RWPE1 (cell line): ENCODE data around the gene CLDN18.

Experiments
- CTCF ChIA-PET: fragments of 350-600 bp; sonication (Branson Sonifier 250); formaldehyde crosslinking; extraction: SDS; loops from one replicate; lab custom pipeline; 2021; lab: Yijun Ruan, JAX
- POLR2A ChIA-PET: fragments of 400-600 bp; formaldehyde crosslinking; extraction: SDS; loops from one replicate; lab custom pipeline; 2020; ENCODE audit warnings: antibody characterized with exemption; ENCODE audit not compliant: low non-redundant PET; lab: Yijun Ruan, JAX
- DNase-seq: peaks from one replicate; pipeline ENCODE4 v3.0.0; 2012; ENCODE audit warnings: low spot score
- H3K27ac ChIP-seq: fragments of 450-650 bp; 2 replicates; pipeline ENCODE4 v1.5.1; 2017
- CTCF ChIP-seq: fragments of 450-650 bp; conservative IDR thresholded peaks from 2 replicates; pipeline ENCODE4 v1.5.1; 2017; ENCODE audit warnings: low read depth, mild to moderate bottlenecking

CLDN18 gene

GRCh38 chr3:137987723-137988122 lies 22.2 kb upstream of the CLDN18 start:
- no peak for DNase-seq
- ChIA-PET CTCF (no interaction called here), POLR2A (no interaction called here)
- no peak for TF ChIP-seq CTCF
- H3K27ac ChIP-seq: no peak overlapping the region

DNA sequence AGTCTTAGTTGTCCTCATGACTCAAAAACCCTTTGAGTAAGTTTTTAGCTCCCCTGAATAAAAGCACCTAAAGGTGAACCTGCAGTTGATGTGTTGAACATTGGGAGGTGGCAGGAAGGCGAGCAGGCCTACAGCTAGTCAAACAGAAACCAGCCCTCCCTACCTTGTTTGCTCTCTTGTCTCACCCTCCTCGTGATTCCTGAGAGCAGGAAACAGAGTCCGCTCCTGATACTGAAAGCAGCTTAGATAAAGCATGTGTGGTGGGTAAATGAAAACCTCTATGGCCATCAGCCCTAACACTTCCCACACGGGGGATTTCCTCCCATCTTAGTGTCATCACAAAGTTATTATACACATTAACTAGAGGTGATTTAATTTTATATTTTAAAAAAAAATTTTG lies 21.8 kb upstream of the CLDN18 start:
- ChIA-PET CTCF (interaction anchor here (1.2 kb wide), 1 partner anchor 17 kb away, joined by 5 read pairs; no protein-coding TSS in a partner anchor), POLR2A (no interaction called here)
- TF ChIP-seq CTCF: no peak
- no peak overlapping the region for H3K27ac ChIP-seq
- no peak for DNase-seq

DNA sequence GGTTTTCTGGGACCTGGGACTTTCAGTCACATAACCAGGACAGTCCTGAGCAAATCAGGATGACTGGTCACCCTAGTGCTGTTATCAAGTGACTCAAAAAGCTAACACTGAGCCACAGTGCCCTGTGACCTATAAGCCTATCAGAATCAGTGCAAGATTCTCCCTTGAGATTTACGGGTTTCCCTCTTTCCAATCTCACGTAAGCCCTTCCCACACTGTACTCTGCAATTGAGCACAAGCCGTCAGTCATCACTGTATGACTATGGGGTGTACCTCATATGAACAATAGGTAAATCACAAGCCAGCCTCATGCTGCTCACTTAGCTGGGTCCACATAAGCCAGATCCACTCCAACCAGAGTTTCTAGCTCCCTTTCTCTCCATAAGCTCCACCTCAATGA lies 21.0 kb upstream of the CLDN18 start:
- CTCF ChIA-PET: interaction anchor here (1.2 kb wide), 1 partner anchor 18 kb away, joined by 5 read pairs; no protein-coding TSS in a partner anchor
- no peak for DNase-seq
- no peak for TF ChIP-seq CTCF
- POLR2A ChIA-PET: no interaction called here
- H3K27ac ChIP-seq: no peak overlapping the region

DNA sequence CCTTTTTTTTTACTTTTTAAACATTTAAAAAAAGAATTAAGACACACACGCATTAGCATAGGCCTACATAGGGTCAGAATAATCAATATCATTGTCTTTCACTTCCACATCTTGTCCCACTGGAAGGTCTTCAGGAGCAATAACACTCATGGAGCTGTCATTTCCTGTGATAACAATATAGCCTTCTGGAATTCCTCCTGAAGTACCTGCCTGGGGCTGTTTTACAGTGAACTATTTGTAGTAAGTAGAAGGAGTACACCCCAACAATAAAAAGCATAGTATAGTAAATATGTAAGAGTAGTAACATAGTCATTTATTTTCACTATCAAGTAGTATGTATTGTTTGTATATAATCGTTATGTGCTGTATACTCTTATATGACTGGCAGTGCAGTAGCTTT lies 19.5 kb upstream of the CLDN18 start:
- CTCF ChIA-PET: no interaction called here
- no peak for TF ChIP-seq CTCF
- DNase-seq: no peak
- no peak overlapping the region for H3K27ac ChIP-seq
- POLR2A ChIA-PET: no interaction called here

DNA sequence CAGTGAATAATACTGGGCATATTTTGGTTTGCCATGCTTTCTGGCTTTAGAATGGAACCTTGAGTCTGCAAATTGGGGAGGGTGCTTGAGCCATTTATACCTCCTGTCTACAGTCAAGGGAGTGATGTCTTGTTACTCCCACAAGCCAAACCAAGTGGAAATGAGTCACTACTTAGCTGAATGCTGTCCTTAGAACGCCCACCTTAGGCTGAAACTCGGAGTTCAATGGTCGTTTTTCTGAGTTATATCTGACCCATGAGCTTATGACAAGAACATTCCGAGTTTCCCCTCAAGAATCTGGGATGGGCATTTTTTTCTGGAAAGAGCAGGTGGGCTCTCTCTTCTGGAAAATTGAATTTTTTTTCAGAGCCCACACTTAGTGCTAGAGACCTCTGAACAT lies 17.4 kb upstream of the CLDN18 start:
- DNase-seq: no peak
- POLR2A ChIA-PET: no interaction called here
- TF ChIP-seq CTCF: no peak
- H3K27ac ChIP-seq: no peak overlapping the region
- CTCF ChIA-PET: no interaction called here

GRCh38 chr3:137998121-137999042 lies 11.6 kb upstream of the CLDN18 start:
- POLR2A ChIA-PET: no interaction called here
- TF ChIP-seq CTCF: no peak
- DNase-seq: no peak
- no peak overlapping the region for H3K27ac ChIP-seq
- CTCF ChIA-PET: interaction anchor here (0.8 kb wide), 1 partner anchor 27 kb away, joined by 4 read pairs; no protein-coding TSS in a partner anchor
